Epithelial cell of proximal tubule (primary cell): ENCODE data around the gene KIF5A. TPM values are rescaled to one million over a fixed set of nuclear protein-coding genes. Genes with fewer than 3 reads are reported as not detected.

Experiments used
- DNase-seq: peaks from one replicate; pipeline ENCODE4 v3.0.0-alpha.2; 2011; ENCODE audit warnings: low read depth
- H3K4me3 ChIP-seq: 2 replicates; pipeline ENCODE4 v1.5.1; 2011; ENCODE audit warnings: low read depth, mild to moderate bottlenecking, low read length
- total RNA-seq: library from RNA; depleted of rRNA; stranded (reverse); fragments of >200 nt; gene quantifications from 2 replicates; pipeline ENCODE4 v1.2.3, GENCODE V29; 2015
- TF ChIP-seq, protein P1 (sequence below): conservative IDR thresholded peaks from 2 replicates; pipeline ENCODE4 v1.5.1; 2012; ENCODE audit warnings: low read depth, mild to moderate bottlenecking, low read length

Gene KIF5A
- total RNA-seq, 1 donor from 2014 or later: 0.46 TPM

- TF ChIP-seq, protein P1, sequence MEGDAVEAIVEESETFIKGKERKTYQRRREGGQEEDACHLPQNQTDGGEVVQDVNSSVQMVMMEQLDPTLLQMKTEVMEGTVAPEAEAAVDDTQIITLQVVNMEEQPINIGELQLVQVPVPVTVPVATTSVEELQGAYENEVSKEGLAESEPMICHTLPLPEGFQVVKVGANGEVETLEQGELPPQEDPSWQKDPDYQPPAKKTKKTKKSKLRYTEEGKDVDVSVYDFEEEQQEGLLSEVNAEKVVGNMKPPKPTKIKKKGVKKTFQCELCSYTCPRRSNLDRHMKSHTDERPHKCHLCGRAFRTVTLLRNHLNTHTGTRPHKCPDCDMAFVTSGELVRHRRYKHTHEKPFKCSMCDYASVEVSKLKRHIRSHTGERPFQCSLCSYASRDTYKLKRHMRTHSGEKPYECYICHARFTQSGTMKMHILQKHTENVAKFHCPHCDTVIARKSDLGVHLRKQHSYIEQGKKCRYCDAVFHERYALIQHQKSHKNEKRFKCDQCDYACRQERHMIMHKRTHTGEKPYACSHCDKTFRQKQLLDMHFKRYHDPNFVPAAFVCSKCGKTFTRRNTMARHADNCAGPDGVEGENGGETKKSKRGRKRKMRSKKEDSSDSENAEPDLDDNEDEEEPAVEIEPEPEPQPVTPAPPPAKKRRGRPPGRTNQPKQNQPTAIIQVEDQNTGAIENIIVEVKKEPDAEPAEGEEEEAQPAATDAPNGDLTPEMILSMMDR: no peak
- no peak for DNase-seq
- peak overlapping the region; percentile 60 for H3K4me3 ChIP-seq
Measured at GRCh38 chr12:57610554-57611107, 60.8 kb downstream of the KIF5A start.

DNA sequence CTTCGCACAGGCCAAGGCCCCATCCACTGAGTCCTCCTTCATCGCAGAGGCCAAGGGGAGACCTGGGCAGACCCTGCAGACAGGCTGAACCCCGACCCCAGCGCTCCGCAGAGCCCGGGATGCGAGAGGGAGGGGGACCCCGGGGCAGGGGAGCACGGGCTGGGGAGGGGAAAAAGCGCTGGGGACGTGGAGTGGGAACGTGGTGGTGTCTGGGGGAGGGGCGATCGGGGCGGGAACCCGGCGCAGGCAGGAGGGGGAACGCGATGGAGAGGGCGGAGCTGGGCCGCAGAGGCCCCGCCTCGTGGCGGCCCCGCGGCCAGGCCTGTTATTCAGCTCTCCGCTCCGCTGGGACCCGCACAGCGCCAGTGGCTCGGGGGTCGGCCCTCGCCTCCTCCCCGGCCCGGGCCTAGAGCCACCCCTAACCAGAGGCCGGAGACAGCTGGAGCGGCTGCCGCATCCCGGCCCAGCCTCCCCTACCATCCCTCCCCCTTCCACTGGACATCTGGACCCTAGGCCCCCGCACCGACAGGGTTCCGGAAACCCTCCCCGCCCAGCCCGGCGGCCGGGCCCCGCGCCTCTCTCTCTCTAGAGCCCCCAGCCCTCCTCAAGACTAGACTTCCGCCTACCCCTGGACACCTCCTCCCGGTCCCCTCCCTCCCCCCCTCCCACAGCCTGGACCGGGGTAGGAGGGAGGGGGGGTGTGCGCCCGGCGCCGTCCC is 61.4 kb downstream of the KIF5A start, which contains the start of gene ARHGEF25:
ARHGEF25 (plus strand) TSS at position 328 of the 719 bp plus-strand sequence. CDS start 460 bp downstream, outside the sequence.
- DNase-seq: no peak
- H3K4me3 ChIP-seq: peak within 1 kb of the TSS; percentile 60
- TF ChIP-seq, protein P1: no peak

GRCh38 chr12:57611827-57612710 is 62.2 kb downstream of the KIF5A start:
- TF ChIP-seq, protein P1: no peak
- DNase-seq: no peak
- peak overlapping the region; percentile 60 for H3K4me3 ChIP-seq

DNA sequence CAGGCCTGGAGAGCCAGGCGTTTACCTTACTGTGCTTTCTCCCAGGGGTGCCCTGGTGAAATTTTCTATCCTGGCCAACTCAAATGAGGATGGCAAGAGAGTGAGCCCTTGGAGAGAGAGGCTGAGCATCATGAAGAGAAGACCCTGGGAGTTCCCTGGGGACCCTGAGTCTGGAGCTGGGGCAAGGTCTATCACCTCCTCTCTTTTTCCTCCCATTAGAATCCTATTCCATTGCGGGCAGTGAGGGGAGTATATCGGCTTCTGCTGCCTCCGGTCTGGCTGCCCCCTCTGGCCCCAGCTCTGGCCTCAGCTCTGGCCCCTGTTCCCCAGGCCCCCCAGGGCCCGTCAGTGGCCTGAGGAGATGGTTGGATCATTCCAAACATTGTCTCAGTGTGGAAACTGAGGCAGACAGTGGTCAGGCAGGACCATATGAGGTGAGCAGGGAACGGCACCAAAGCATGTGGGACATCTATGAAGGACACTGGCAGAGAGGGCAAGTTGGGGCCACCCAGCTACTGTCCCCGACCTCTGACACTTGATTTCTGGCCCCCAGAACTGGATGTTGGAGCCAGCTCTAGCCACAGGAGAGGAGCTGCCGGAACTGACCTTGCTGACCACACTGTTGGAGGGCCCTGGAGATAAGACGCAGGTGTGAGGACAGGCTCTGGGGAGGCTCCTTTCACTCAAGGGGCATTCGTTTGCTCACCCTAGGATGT is 63.0 kb downstream of the KIF5A start:
- H3K4me3 ChIP-seq: no peak overlapping the region
- TF ChIP-seq, protein P1: no peak
- no peak for DNase-seq

DNA sequence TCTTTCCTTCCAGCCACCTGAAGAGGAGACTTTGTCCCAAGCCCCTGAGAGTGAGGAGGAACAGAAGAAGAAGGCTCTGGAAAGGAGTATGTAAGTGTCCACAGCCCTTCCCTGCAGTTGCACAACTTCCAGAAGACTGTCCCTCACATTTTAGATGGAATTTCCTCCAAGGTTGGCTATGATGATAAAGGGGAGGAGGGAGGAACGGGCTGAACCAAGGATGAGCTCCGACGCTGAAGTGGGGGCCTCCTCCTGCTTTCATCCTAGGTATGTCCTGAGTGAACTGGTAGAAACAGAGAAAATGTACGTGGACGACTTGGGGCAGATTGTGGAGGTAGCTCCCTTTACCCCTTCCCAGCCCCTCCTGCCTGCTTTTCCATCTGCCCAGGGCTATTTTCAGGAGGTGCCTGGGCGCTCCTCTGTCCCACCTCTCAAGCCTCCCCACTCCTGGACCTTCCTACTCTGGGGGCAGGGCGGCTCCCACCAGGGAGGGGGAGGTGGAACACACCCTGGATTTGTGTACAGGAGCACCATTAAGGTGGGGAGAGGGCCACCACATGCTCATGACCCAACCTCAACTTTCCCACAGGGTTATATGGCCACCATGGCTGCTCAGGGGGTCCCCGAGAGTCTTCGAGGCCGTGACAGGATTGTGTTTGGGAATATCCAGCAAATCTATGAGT is 63.7 kb downstream of the KIF5A start:
- H3K4me3 ChIP-seq: no peak overlapping the region
- DNase-seq: no peak
- TF ChIP-seq, protein P1: no peak
